ENCODE measurements around the gene PLIN1. TPM values are rescaled to one million over a fixed set of nuclear protein-coding genes. Genes with fewer than 3 reads are reported as not detected.
"Not testable (repeated sequence)": the region's sequence is repeated elsewhere in the genome, so short reads cannot be mapped to it uniquely, and the experiment has no call there.

PLIN1 gene
- total RNA-seq, 4 donors from 2014 or later: 144 to 392 (median 300) TPM

- Histone ChIP-seq H3K4me1 (peaks cover 0 to 18% (median 2%) of the 10 kb centered on the region in 4 donors), H3K9me3 (no peaks in the 10 kb centered on the region), H3K4me3 (peak within 1 kb of the TSS; percentile 59 to 82 (median 74)), H3K27ac (peak within 1 kb of the TSS in 2 of 4 donors; percentile 57 to 73), H3K27me3 (no peaks in the 10 kb centered on the region), H3K36me3 (peaks cover 0 to 1% (median 0%) of the 10 kb centered on the region in 3 donors)
- DNase-seq (ENCODE audit: low spot score in 2 of 2): peak in 1 of 2 donors; percentile 60
- TF ChIP-seq EP300 (IDR thresholded peaks at IDR 0.05) (peak in 1 of 2 donors; percentile 68), POLR2A (IDR thresholded peaks at IDR 0.05) (no peak), CTCF (IDR thresholded peaks at IDR 0.05) (no peak)
- 2% methylated on average over 38 to 49 of the region's 60 CpGs for WGBS, 2 donors
These were observed 11.4 kb upstream of the PLIN1 start, which contains the start of the genes PEX11A and WDR93 for GRCh38 chr15:89690276-89691218. TSS of gene PEX11A (minus strand) at chr15:89690754. CDS start at chr15:89690632, 122 bp downstream. TSS of gene WDR93 (plus strand) at chr15:89690811. CDS start at chr15:89701747, 10,936 bp downstream.

- WGBS, 2 donors: 58 to 60% methylated on average over 15 of the region's 15 CpGs
- H3K36me3 ChIP-seq; H3K27me3 ChIP-seq; H3K9me3 ChIP-seq; DNase-seq (ENCODE audit: low spot score in 2 of 2): not testable (repeated sequence)
- H3K4me1 ChIP-seq: peaks cover 0 to 18% (median 2%) of the 10 kb centered on the region in 4 donors
- H3K27ac ChIP-seq: peak overlapping the region in 2 of 4 donors; percentile 57 to 73
- H3K4me3 ChIP-seq: peak overlapping the region; percentile 59 to 82 (median 74)
These were observed 10.7 kb upstream of the PLIN1 start for GRCh38 chr15:89689930-89690275.

- no peak for DNase-seq (ENCODE audit: low spot score in 2 of 2)
- peaks cover 0 to 27% (median 0%) of the 10 kb centered on the region in 3 donors for H3K36me3 ChIP-seq
- H3K27ac ChIP-seq: peak overlapping the region in 1 of 4 donors; percentile 20
These were observed 7.4 kb upstream of the PLIN1 start for GRCh38 chr15:89686522-89686921.

GRCh38 chr15:89685995-89686394, 6.8 kb upstream of the PLIN1 start:
- TF ChIP-seq CTCF (IDR thresholded peaks at IDR 0.05) (no peak), EP300 (IDR thresholded peaks at IDR 0.05) (no peak), POLR2A (IDR thresholded peaks at IDR 0.05) (no peak)
- WGBS, 2 donors: 81 to 83% methylated on average over 2 of the region's 2 CpGs
- H3K4me3 ChIP-seq: no peak overlapping the region
- no peaks in the 10 kb centered on the region for H3K9me3 ChIP-seq
- no peak overlapping the region for H3K27ac ChIP-seq
- no peaks in the 10 kb centered on the region for H3K27me3 ChIP-seq
- peaks cover 0 to 18% (median 2%) of the 10 kb centered on the region in 4 donors for H3K4me1 ChIP-seq
- H3K36me3 ChIP-seq: peaks cover 0 to 27% (median 0%) of the 10 kb centered on the region in 3 donors
- DNase-seq (ENCODE audit: low spot score in 2 of 2): no peak

More at GRCh38 chr15:89686522-89686921, 7.4 kb upstream of the PLIN1 start:
- Histone ChIP-seq H3K4me1 (peaks cover 0 to 18% (median 2%) of the 10 kb centered on the region in 4 donors), H3K9me3 (no peaks in the 10 kb centered on the region), H3K27me3 (no peaks in the 10 kb centered on the region), H3K4me3 (no peak overlapping the region)
- TF ChIP-seq EP300 (IDR thresholded peaks at IDR 0.05) (peak in 1 of 2 donors; percentile 45), POLR2A (IDR thresholded peaks at IDR 0.05) (no peak)

- Histone ChIP-seq H3K9me3 (no peaks in the 10 kb centered on the region), H3K36me3 (peaks cover 0 to 27% (median 0%) of the 10 kb centered on the region in 3 donors), H3K4me3 (no peak overlapping the region), H3K4me1 (peaks cover 0 to 16% (median 6%) of the 10 kb centered on the region in 4 donors), H3K27ac (peak overlapping the region in 2 of 4 donors; percentile 45 to 84), H3K27me3 (no peaks in the 10 kb centered on the region)
- TF ChIP-seq POLR2A (IDR thresholded peaks at IDR 0.05) (no peak), CTCF (IDR thresholded peaks at IDR 0.05) (no peak), EP300 (IDR thresholded peaks at IDR 0.05) (no peak)
- DNase-seq (ENCODE audit: low spot score in 2 of 2): no peak
- 82 to 96% methylated on average over 2 of the region's 2 CpGs for WGBS, 2 donors
These were observed 2.0 kb upstream of the PLIN1 start for GRCh38 chr15:89681146-89681545.

All from tibial nerve (tissue), 4 donors.